Stimulated activated CD4-positive, alpha-beta T cell treated with anti-CD3 and anti-CD28 coated beads, Interleukin-1b, Interleukin-23, amount 100 ng/mL, for 24 hours (primary cell): ENCODE results near the gene SLC2A4RG.

ENCODE experiments used
- DNase-seq, 4 experiments: peaks; one replicate each; pipeline ENCODE4 v3.0.0-alpha.2; 2020; ENCODE audit warnings: low read depth in 4 of 4, low spot score in 1 of 4

SLC2A4RG gene

GRCh38 chr20:63699466-63700198 lies 39.9 kb upstream of the SLC2A4RG start:
- no peak for DNase-seq

GRCh38 chr20:63700199-63701050 lies 39.2 kb upstream of the SLC2A4RG start:
- no peak for DNase-seq

- DNase-seq: no peak
Measured at GRCh38 chr20:63701051-63701328, 38.6 kb upstream of the SLC2A4RG start.

GRCh38 chr20:63701329-63702035 lies 38.1 kb upstream of the SLC2A4RG start:
- DNase-seq: no peak

- DNase-seq: no peak
Measured at GRCh38 chr20:63702036-63702665, 37.4 kb upstream of the SLC2A4RG start.

- DNase-seq: no peak
Measured at GRCh38 chr20:63702751-63703470, 36.7 kb upstream of the SLC2A4RG start.

- no peak for DNase-seq
Measured at GRCh38 chr20:63703471-63703975, 36.1 kb upstream of the SLC2A4RG start.

- DNase-seq: no peak
Measured at GRCh38 chr20:63703976-63704748, 35.4 kb upstream of the SLC2A4RG start.

- DNase-seq: no peak
Measured at GRCh38 chr20:63704749-63705117, 34.8 kb upstream of the SLC2A4RG start.

- no peak for DNase-seq
Measured at GRCh38 chr20:63705232-63706026, 34.1 kb upstream of the SLC2A4RG start.

GRCh38 chr20:63706027-63706695 lies 33.4 kb upstream of the SLC2A4RG start:
- DNase-seq: no peak

- no peak for DNase-seq
Measured at GRCh38 chr20:63706852-63707557, 32.6 kb upstream of the SLC2A4RG start.

- DNase-seq: peak; percentile 65 to 82 (median 75)
Measured at GRCh38 chr20:63707558-63708300, 31.8 kb upstream of the SLC2A4RG start, which contains the start of the genes ARFRP1 and ZGPAT. TSS of gene ARFRP1 (minus strand) at chr20:63707976. CDS start at chr20:63707091, 885 bp downstream. TSS of gene ZGPAT (plus strand) at chr20:63708039. CDS start at chr20:63708581, 542 bp downstream.

- no peak for DNase-seq
Measured at GRCh38 chr20:63708301-63709148, 31.1 kb upstream of the SLC2A4RG start.

GRCh38 chr20:63709149-63709527 lies 30.4 kb upstream of the SLC2A4RG start:
- DNase-seq: no peak

GRCh38 chr20:63711085-63711645 lies 28.4 kb upstream of the SLC2A4RG start:
- no peak for DNase-seq
